ENCODE measurements around the gene IRAK2.
"Not testable (repeated sequence)": the region's sequence is repeated elsewhere in the genome, so short reads cannot be mapped to it uniquely, and the experiment has no call there.

IRAK2 gene

GRCh38 chr3:10255835-10256234 is 91.1 kb downstream of the IRAK2 start:
- DNase-seq = no peak

- DNase-seq = no peak
Measured at GRCh38 chr3:10259036-10259435, 94.3 kb downstream of the IRAK2 start.

- DNase-seq = peak in 1 of 5 experiments; percentile 61
Measured at GRCh38 chr3:10259798-10260197, 95.1 kb downstream of the IRAK2 start.

GRCh38 chr3:10260211-10260701 is 95.5 kb downstream of the IRAK2 start:
- no peak for DNase-seq

- no peak for DNase-seq
Measured at GRCh38 chr3:10262027-10262426, 97.3 kb downstream of the IRAK2 start.

- peak; percentile 36 to 73 (median 58) for DNase-seq
Measured at GRCh38 chr3:10263646-10264363, 99.1 kb downstream of the IRAK2 start.

GRCh38 chr3:10265833-10266232 is 101.1 kb downstream of the IRAK2 start:
- DNase-seq = no peak

- DNase-seq = not testable (repeated sequence)
Measured at GRCh38 chr3:10266936-10267335, 102.2 kb downstream of the IRAK2 start.

GRCh38 chr3:10268116-10268515 is 103.4 kb downstream of the IRAK2 start:
- no peak for DNase-seq

- DNase-seq = no peak
Measured at GRCh38 chr3:10268930-10269329, 104.2 kb downstream of the IRAK2 start.

- no peak for DNase-seq
Measured at GRCh38 chr3:10269443-10269842, 104.7 kb downstream of the IRAK2 start.

GRCh38 chr3:10272476-10272875 is 107.8 kb downstream of the IRAK2 start:
- not testable (repeated sequence) for DNase-seq

- no peak for DNase-seq
Measured at GRCh38 chr3:10272977-10273376, 108.3 kb downstream of the IRAK2 start.

GRCh38 chr3:10273702-10274305 is 109.1 kb downstream of the IRAK2 start:
- DNase-seq = no peak

- no peak for DNase-seq
Measured at GRCh38 chr3:10274601-10275000, 109.9 kb downstream of the IRAK2 start.

- DNase-seq = peak in 1 of 5 experiments; percentile 25
Measured at GRCh38 chr3:10277115-10277625, 112.5 kb downstream of the IRAK2 start.

GRCh38 chr3:10278501-10278900 is 113.8 kb downstream of the IRAK2 start:
- DNase-seq = no peak

- DNase-seq = no peak
Measured at GRCh38 chr3:10279384-10280176, 114.9 kb downstream of the IRAK2 start.

GRCh38 chr3:10280177-10280529 is 115.4 kb downstream of the IRAK2 start:
- peak in 1 of 5 experiments; percentile 30 for DNase-seq

GRCh38 chr3:10280571-10280970 is 115.9 kb downstream of the IRAK2 start:
- no peak for DNase-seq

GRCh38 chr3:10281951-10282350 is 117.2 kb downstream of the IRAK2 start:
- no peak for DNase-seq

GRCh38 chr3:10283638-10284037 is 118.9 kb downstream of the IRAK2 start:
- DNase-seq = no peak

- DNase-seq = peak in 4 of 5 experiments; percentile 18 to 75 (median 23)
Measured at GRCh38 chr3:10284496-10284895, 119.8 kb downstream of the IRAK2 start.
